Thoracic aorta (tissue), 2 donors: Measurements from ENCODE around the gene IL19. TPM values are rescaled to one million over a fixed set of nuclear protein-coding genes. Genes with fewer than 3 reads are reported as not detected.
"Not testable (repeated sequence)": the region's sequence is repeated elsewhere in the genome, so short reads cannot be mapped to it uniquely, and the experiment has no call there.

Experiments used
- ATAC-seq: fragments of 150-250 bp; one replicate; pipeline ENCODE4 v1.8.0; 2017; ENCODE audit warnings: low read depth; ENCODE audit not compliant: insufficient number of reproducible peaks, low FRiP score
- DNase-seq: peaks from one replicate; pipeline ENCODE4 v3.0.0-alpha.2; 2020; ENCODE audit warnings: low spot score
- H3K27ac ChIP-seq, 2 donors: fragments of 200-600 bp; sonication (generic); 1 replicate in 1 of 2; 2 replicates in 1 of 2; pipeline ENCODE4 v1.5.1; 2016; ENCODE audit warnings: mild to moderate bottlenecking in 2 of 2, moderate library complexity in 2 of 2
- H3K27me3 ChIP-seq: fragments of 200-600 bp; sonication (generic); replicated peaks from 2 replicates; pipeline ENCODE4 v1.6.0; 2016; ENCODE audit warnings: mild to moderate bottlenecking; ENCODE audit not compliant: insufficient read depth
- H3K36me3 ChIP-seq: fragments of 200-600 bp; sonication (generic); one replicate; pipeline ENCODE4 v1.5.1; 2016
- H3K4me1 ChIP-seq, 2 donors: fragments of 200-600 bp; sonication (generic); 1 replicate in 1 of 2; 2 replicates in 1 of 2; pipeline versions ENCODE4 v1.5.1 to v1.6.0; 2016; ENCODE audit warnings: low read depth in 2 of 2, mild to moderate bottlenecking in 1 of 2; ENCODE audit not compliant: control insufficient read depth in 1 of 2
- H3K4me3 ChIP-seq: fragments of 200-600 bp; sonication (generic); 2 replicates; pipeline ENCODE4 v1.5.1; 2016; ENCODE audit warnings: mild to moderate bottlenecking
- H3K9me3 ChIP-seq: fragments of 200-600 bp; sonication (generic); 2 replicates; pipeline ENCODE4 v1.5.1; 2016
- total RNA-seq, 2 donors: library from RNA; depleted of rRNA; stranded (reverse); fragments of >200 nt; gene quantifications; one replicate each; pipeline versions ENCODE4 v1.1.0 to v1.2.3, GENCODE V29; 2016
- TF ChIP-seq, protein P1 (sequence below): fragments of 200-600 bp; sonication (generic); IDR thresholded peaks from one replicate; pipeline ENCODE4 v1.5.1; 2019; ENCODE audit warnings: antibody characterized with exemption

The IL19 gene
- total RNA-seq, 2 donors from 2014 or later = not detected

GRCh38 chr1:206761159-206761768 lies 9.3 kb upstream of the IL19 start:
- Histone ChIP-seq H3K4me1 (no peaks in the 10 kb centered on the region), H3K27ac (no peak overlapping the region), H3K27me3 (no peaks in the 10 kb centered on the region), H3K9me3 (no peaks in the 10 kb centered on the region), H3K4me3 (no peak overlapping the region), H3K36me3 (no peaks in the 10 kb centered on the region)
- ATAC-seq (no peak), DNase-seq (no peak)
- TF ChIP-seq, protein P1, sequence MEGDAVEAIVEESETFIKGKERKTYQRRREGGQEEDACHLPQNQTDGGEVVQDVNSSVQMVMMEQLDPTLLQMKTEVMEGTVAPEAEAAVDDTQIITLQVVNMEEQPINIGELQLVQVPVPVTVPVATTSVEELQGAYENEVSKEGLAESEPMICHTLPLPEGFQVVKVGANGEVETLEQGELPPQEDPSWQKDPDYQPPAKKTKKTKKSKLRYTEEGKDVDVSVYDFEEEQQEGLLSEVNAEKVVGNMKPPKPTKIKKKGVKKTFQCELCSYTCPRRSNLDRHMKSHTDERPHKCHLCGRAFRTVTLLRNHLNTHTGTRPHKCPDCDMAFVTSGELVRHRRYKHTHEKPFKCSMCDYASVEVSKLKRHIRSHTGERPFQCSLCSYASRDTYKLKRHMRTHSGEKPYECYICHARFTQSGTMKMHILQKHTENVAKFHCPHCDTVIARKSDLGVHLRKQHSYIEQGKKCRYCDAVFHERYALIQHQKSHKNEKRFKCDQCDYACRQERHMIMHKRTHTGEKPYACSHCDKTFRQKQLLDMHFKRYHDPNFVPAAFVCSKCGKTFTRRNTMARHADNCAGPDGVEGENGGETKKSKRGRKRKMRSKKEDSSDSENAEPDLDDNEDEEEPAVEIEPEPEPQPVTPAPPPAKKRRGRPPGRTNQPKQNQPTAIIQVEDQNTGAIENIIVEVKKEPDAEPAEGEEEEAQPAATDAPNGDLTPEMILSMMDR = no peak

DNA sequence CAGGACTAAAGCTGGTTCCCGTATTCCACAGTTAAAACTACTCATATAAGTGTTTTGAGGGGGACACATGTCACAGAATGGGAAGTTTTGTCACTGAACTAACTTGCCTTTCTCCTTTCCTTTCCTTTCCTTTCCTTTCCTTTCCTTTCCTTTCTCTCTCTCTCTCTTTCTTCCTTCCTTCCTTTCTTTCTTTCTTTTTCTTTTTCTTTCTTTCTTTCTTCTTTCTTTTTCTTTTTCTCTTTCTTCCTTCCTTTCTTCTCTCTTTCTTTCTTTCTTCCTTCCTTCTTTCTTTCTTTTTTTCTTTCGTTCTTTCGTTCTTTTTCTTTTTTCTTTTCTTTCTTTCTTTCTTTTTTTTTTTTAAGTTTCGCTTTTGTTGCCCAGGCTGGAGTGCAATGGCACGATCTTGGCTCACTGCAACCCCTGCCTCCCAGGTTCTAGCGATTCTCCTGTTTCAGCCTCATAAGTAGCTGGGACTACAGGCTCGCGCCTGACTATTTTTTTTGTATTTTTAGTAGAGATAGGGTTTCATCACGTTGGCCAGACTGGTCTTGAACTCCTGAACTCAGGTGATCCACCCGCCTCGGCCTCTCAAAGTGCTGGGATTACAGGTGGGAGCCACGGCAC lies 7.7 kb upstream of the IL19 start:
- ATAC-seq, H3K27ac ChIP-seq, H3K36me3 ChIP-seq, H3K9me3 ChIP-seq, DNase-seq, H3K27me3 ChIP-seq, H3K4me1 ChIP-seq, H3K4me3 ChIP-seq: not testable (repeated sequence)

DNA sequence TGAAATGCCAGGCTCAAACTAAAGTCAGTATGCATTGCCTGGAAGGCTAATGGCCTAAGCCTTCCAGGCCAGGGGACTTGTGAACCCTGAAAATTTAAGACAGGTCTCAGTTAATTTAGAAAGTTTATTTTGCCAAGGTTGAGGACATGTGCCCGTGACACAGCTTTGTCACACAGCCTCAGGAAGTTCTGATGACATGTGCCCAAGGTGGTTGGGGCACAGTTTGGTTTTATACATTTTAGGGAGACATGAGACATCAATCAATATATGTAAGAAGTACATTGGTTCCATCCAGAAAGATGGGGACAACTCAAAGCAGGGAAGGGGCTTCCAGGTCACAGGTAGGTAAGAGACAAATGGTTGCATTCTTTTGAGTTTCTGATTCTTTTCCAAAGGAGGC lies 4.8 kb upstream of the IL19 start:
- ATAC-seq, H3K27ac ChIP-seq, H3K27me3 ChIP-seq, H3K9me3 ChIP-seq, H3K36me3 ChIP-seq, H3K4me1 ChIP-seq, H3K4me3 ChIP-seq, DNase-seq: not testable (repeated sequence)

DNA sequence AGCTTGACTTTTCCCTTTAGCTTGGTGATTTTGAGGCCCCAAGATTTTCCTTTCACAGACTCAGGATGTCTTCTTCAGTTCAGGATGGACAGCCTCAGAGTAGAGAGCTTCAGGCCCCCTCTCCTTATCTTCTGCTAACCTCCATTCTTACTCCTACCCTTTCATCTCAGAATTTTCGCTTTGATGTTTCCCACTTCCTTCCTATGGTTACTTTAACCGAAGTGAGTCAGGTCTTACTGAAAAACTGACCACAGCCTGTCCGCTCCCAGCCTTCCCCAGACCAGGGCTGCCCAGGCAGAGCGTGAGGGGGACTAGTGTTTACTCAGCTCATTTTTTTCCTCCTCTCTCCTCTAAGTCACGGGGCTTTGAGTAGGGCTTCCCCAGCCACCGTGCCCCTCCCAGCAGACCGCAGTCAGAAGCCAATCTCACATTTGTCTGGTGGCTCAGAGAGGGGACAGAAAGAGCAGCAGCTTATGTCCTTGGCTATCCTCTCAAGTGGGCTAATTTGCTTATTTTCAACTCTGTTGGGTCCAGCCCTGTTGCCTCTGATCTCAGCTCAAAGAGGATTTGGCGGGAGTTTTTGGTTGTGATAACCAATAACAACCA lies 4.2 kb upstream of the IL19 start:
- DNase-seq (no peak), ATAC-seq (no peak)

GRCh38 chr1:206768472-206769303 lies 1.9 kb upstream of the IL19 start:
- H3K9me3 ChIP-seq = no peaks in the 10 kb centered on the region
- TF ChIP-seq, protein P1 = no peak
- H3K27ac ChIP-seq = no peak overlapping the region
- no peaks in the 10 kb centered on the region for H3K27me3 ChIP-seq
- DNase-seq = no peak
- H3K36me3 ChIP-seq = no peaks in the 10 kb centered on the region
- H3K4me1 ChIP-seq = no peaks in the 10 kb centered on the region
- ATAC-seq = no peak
- H3K4me3 ChIP-seq = no peak overlapping the region

More for the DNA sequence above, 4.2 kb upstream of the IL19 start:
- Histone ChIP-seq H3K36me3 (no peaks in the 10 kb centered on the region), H3K4me1 (no peaks in the 10 kb centered on the region), H3K9me3 (no peaks in the 10 kb centered on the region), H3K27ac (no peak overlapping the region), H3K27me3 (no peaks in the 10 kb centered on the region), H3K4me3 (no peak overlapping the region)
- TF ChIP-seq, protein P1 = no peak

DNA sequence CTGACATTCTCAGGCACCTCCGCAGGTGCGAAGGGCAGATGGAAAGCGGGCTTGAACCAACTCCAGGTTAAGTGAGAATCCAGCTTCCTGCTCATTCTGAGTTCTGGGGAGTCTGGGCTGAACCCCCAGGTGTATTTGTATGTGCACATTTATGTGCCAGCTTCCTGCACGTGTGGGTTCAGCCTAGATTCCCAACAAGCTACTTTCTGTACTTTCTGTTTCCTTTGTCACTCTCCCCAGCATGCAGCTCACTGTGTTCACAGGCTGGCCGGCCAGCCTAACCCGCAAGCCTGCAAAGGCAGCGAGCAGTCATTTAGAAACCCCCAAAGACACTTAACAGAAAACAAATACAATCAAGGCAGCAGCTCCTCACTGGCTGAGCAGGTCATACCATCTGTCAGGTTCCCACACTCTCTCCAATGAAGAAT lies 1.3 kb upstream of the IL19 start:
- Histone ChIP-seq H3K27ac (no peak overlapping the region), H3K9me3 (no peaks in the 10 kb centered on the region), H3K4me3 (peak overlapping the region; percentile 15), H3K4me1 (no peaks in the 10 kb centered on the region), H3K27me3 (no peaks in the 10 kb centered on the region), H3K36me3 (no peaks in the 10 kb centered on the region)
- ATAC-seq (no peak), DNase-seq (no peak)
- TF ChIP-seq, protein P1 = no peak
